Activated CD4-positive, CD25-positive, alpha-beta regulatory T cell (primary cell): Measurements from ENCODE around the gene BACE2.
A peak's percentile ranks its signal among the peaks of the same experiment; 100 is the strongest.

ENCODE experiments used
- DNase-seq, 4 experiments: peaks; one replicate each; lab custom pipeline; 2025; lab: John Stamatoyannopoulos, UW

The BACE2 gene

DNA sequence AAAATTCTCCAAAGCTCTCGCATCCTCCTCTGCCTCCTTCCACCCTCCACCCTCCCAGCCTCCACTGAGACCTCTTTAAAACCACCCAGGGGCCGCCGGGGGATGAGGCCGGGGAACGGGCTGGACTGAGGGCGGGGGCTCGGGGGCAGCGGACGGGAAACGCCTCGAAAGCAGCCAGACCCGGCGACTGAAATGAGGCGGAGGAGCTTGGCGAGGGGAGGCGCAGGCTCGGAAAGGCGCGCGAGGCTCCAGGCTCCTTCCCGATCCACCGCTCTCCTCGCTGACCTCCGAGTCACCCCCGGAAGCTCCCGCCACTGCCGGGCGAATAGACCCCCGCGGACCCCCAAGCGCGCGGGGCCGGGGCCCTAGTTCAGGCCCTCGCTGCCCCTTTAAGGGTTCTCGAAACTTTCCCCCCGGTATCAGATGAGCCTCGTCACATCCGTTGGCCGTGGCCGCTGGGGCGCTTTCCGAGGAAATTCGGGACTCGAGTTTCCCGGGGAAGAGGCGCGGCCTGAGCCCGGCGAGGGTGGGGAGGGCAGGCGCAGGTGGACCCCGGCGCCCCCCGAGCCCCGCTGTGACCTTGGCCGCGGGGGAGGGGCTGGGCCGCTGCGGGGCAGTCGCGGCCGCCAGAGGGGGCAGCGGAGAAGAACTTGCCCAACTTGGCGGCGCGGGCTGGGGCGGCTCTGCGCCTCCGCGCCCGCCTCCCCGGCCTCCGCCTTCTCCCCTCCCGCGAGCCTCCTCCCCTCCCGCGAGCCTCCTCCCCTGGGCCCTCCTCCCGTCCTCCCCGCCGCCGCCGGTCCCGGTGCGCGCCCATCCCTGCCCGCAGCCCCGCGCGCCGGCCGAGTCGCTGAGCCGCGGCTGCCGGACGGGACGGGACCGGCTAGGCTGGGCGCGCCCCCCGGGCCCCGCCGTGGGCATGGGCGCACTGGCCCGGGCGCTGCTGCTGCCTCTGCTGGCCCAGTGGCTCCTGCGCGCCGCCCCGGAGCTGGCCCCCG lies at the start of gene BACE2:
Gene BACE2, plus strand, starts transcription at position 813 of the 995 bp plus-strand sequence. Its CDS starts 104 bp downstream, at position 917.
- DNase-seq: no peak

DNA sequence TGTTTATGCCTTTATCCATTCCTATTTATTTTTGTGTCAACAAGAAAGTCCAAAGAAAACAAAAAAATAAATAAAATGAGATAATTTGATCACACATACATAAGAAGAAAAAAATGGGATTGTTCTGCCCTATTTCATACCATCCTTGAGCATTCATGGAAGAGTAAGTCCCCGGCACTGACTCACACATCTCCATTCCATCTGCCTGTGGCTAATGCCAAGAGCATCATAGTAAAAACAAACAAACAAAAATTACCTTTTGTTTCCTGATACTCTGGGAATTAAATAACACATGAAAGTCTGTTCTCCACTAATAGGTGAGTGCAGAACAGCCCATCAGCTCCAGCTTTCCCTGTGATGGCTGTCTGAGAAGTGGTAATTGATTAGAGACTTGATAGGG lies 48.1 kb upstream of the BACE2 start:
- no peak for DNase-seq

DNA sequence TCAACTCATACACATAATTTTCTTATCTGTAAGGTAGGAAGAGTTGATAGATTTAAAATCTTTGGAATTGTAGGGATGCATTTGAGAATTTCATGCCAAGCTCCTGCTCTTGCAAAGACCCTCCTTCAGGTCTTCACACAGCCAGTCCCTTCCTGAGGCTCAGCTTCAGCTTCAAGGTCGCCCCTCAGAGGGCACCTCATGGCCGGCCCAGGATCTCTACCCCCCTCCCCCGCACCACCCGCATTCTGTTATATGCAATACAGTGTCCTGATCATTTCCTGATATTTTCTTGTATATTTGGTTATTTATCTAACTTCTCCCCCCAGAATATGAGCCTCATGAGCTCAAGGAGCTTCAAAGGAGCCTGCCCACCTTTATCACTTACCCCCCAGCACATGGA lies 47.0 kb upstream of the BACE2 start:
- no peak for DNase-seq

DNA sequence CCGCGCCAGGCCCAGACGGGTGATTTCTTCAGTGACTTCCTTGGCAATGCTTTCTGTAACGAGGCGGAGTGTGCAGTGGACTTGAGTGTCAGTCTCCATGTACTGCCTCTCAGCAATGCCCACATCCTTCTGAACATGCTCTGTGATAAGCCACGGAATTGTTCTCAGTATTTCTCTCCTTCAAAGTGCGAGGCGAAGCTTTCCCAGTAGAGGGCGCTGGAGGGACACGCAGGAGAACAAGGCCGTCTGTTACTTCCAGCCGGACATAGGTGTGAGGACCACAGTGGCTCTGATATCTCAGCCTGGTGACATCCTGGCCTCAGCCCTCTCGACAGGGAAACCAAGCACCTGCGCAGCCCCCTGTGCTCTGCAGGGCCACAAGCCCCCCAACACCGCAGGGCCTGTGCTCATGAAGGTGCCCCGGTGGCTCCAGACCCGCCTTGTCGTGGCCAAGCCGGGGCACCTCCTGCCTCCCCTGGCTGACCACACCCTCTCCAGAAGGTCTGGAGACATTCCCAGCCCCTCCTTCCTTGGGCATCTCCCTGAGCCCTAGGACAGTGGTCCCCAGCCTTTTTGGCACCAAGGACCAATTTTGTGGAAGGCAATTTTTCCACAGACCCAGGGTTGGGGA lies 46.1 kb upstream of the BACE2 start:
- peak in 2 of 4 experiments; percentile 10 to 11 for DNase-seq

DNA sequence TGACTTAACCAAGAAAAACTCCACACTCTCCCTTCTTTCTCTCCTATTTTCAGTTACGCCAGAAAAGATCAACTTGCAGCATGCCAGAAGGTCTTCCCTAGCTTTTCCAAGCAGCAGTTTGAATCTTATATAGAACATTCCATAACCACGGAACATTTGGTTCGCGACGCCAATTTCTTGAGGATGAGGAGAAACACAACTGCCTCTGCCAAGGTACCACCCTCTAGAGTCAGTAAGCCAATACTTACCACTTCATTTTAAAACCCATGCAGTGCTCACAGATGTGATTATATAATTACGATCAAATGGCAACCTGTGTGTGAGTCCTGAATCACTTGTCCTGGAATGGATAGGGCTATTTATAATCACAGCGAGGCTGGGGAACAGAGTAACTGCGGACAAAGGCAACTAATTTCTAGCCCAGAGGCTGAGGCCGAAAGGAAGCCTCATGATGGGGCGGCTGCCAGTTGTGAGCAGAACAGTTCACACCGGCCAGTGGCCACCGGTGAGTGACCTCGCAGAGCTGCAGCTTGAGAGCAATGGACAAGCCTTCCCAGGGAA lies 43.2 kb upstream of the BACE2 start:
- DNase-seq: no peak

DNA sequence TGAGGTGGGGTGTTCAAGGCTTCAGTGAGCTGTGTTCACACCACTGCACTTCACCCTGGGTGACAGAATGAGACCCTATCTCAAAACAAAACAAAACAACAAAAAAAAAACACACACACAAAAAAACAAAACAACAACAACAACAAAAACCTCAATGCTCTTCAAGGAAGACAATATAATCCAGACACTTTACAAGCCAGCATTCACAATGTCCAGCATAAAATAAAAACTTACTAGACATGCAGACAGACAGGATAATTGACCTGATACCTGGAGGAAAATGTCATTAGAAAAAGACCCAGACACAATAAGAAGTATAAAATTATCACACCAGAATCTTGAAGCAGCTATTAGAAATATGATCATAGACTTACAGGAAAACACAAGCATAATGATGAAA lies 39.0 kb upstream of the BACE2 start:
- DNase-seq: no peak

DNA sequence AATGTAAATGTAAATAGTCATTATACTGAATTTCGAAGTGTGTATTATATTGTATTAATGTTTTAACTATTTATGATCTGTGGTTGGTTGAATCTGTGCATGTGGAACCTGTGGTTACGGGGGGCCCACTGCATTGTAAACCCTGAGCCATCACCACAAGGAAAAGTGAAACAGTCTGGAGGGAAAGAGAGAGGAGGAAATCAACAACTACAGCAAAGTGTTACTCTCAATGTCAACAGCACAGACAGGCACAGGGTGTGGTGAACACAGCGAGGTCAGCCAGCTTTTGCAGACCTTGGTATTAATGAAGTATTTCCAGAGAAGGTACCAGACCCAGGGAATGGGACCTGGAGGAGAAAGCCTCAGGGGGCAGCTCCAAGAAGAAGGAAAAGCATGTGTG lies 37.1 kb upstream of the BACE2 start:
- no peak for DNase-seq

DNA sequence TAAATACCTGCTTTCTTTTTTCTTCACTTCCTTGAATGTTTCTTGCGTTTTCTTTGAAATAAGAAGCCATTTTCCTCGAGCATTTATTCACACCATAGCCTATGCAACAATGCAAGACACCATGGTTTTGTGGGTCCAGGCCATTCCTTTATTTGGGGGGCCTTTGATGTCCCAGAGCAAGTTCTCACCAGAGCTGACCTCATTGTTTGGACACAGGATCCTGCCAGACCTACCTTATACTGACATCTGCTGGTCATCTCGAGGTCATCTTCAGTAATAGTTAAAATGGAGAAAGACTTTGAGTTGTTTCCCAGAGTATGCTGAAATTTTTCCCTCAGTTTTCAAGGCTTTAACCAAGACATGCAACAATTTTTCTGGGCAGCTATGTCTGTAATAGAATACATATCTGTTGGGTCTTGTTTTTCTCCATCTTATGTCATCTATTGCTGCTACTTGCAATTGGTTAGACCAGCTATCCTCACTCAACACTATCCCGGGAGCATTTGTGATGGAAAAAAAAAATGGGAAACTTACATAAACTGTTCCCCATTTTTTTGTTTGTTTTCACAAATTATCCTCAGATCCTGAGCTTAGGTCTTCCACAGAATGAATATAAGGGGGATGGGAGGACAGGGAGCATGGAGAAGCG lies 34.0 kb upstream of the BACE2 start:
- no peak for DNase-seq

DNA sequence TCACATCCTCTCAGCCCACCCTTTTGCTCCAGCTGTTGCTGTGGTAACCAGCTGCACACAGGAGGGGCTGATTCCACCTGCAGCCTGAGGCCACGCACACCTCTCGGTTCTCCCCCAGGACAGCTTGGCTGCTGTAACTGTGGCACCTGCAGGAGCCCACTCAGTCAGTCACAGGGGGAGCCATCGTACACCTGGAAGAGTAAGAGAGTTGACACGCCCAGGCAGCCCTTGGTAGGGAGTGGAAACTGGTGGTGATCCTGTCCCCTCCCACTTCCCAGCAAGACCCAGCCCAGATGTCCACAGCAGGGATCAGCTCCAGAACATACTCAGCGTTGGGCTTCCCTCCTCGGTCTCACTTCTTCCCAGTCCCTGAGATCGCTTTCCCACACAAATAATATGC lies 32.2 kb upstream of the BACE2 start:
- DNase-seq: no peak

DNA sequence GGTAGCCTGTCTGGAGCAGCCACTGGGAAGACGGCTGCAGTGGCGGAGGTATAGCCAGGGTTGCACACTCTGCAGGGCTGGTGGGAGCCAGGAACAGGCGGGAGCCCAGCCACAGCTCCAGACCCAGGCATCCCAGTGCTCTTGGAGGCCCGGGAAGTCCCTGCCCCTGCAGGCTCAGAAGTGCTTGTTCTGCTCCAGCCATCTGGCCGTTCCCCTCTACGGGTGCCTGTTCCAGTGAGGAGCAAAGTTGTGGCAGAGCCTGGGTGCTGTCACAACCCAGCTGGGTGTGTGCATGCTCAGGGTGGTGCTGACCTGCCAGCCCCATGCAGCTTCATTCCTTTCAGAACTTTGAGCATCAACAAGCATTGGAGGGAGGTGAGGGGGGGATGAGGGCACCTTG lies 31.7 kb upstream of the BACE2 start:
- no peak for DNase-seq

DNA sequence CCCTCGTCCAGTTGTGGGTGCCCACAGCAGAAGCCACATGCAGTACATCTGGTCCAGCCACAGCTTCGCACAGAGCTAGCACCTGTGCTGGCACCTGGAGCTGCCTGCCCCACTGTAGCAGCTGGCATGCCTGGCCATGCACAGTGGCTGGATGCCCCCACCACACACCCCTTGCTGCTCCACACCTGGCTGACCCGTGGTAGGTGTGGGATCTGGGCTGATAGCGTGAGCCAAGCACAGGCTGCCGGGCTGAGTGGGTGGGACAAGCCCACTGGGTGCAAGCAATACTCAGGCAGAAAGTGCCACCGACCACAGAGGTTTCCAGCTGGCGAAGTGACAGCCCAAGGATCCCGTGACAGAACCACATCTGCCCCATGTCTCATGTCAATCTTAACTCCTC lies 30.6 kb upstream of the BACE2 start:
- DNase-seq: no peak

DNA sequence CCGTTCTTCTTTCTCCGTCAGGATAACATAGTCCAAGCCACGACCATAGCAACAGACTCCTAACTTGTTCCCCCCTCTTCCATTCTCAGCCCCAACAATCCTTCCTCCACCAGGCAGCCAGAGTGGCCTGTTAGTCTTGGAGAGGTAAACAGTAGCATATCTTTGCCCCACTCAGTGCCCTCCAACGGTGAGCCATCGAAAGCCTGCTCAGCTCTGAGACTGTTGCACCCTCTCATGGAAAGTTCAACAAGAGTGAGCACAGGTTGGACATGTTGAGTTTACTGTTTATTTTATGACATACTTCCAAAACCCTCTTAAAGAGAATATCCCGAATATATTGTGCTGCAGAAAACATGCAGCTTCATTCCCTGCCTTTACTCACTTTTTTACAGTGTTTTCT lies 30.1 kb upstream of the BACE2 start:
- no peak for DNase-seq

DNA sequence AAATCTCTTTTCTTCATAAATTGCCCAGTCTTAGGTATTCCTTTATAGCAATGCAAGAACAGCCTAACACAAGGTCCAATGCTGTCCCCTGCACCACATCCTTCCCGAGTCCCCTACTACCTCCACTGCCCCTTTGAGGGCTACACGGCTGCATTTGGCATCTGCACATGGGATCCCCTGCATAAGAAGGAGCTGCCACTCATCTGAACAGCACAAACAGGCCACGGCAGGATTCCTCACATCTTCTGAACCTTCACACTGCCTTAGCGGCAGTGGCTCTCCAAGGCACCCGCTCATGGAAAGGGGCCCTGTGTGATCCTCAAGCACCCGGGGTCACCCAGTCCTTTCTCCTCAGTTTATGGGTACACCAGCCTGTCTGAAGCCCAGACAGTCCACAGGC lies 29.2 kb upstream of the BACE2 start:
- DNase-seq: no peak

DNA sequence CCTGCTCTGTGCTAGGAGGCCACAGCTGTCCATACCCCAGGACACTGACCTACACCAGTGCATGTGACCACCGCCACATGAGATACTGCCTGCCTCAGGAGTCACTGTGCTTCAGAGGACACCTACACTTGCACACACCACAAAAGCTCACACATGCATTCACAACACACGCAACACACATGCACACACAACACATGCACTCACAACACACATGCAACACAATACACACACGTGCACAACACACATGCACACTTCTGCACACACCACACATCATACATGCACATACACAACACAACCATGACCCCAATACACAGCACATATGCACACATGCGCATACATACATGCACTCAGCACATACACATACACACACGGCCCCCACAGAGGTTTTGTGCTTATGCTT lies 28.7 kb upstream of the BACE2 start:
- DNase-seq: no peak

DNA sequence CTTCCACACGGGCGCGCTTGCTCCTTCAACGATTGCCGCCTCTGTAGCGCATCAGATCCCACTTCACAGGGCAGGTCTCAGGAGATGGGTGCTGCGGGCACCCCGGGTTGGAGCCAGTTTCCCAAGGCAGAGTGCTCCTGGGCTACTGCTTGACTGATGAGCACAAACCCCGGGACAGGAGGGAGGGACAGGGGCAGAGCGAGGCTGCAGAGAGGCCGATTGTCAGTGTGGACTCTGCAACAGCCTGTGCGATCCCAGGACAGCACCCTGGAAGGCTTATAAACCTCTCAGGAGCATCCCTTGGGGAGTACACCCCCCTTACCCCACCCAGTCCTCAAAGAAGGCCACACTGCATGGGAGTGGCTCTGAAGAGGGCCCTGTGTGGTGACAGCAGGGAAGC lies 28.0 kb upstream of the BACE2 start:
- DNase-seq: no peak

DNA sequence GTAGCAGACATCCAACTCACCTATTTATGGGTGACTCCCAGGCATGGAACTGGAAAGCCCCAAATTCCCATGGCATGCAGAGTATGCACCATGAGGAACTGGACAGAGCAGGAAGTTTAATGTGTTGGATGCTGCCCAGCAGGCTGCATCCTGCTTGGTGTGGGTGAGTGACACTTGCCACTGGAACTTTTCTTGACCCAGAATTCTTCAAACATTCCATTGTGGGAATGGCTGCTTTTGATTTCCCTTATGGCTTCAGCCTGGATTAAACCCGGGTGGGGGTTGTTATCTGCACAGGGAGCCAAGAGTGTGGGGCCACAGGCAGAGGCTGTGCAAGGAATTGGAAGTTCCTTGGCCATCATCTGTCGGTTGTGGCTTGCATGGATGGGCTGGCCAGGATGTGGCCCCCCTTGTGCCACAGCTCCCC lies 26.9 kb upstream of the BACE2 start:
- no peak for DNase-seq

DNA sequence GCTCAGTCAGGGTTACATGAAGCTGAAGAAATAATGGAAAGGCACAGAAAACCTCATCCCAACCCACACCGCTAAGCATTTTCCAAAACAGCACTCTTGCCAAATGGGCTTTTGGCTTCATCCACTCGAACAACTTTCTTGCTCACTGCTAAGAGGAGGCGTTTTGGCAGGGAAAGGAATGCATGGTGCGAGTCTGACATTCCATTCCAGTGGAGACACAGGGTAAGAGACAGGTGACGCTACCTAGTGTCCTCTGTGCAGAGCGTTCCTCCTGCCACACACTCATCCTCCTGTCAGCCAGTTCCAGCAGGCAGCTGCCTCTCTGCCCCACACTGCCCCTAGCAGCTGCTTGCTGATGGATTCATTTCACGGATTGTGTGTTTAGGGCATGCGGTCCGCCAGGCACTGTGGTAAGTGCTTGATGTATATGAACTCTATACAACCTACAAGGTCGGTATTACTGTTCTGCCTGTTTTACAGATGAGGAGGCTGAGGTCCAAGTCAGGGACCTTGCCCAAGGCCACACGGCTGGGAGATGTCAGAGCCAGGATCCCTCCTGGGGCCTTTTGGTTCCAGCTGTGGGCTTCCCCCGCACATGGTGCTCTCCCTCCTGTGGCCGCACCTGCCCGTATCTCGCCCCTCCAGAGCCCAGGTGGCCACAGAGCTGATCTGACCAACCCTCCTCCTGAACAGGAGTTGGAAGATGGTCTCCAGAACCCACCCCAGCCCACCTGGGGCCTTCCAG lies 25.7 kb upstream of the BACE2 start:
- no peak for DNase-seq

DNA sequence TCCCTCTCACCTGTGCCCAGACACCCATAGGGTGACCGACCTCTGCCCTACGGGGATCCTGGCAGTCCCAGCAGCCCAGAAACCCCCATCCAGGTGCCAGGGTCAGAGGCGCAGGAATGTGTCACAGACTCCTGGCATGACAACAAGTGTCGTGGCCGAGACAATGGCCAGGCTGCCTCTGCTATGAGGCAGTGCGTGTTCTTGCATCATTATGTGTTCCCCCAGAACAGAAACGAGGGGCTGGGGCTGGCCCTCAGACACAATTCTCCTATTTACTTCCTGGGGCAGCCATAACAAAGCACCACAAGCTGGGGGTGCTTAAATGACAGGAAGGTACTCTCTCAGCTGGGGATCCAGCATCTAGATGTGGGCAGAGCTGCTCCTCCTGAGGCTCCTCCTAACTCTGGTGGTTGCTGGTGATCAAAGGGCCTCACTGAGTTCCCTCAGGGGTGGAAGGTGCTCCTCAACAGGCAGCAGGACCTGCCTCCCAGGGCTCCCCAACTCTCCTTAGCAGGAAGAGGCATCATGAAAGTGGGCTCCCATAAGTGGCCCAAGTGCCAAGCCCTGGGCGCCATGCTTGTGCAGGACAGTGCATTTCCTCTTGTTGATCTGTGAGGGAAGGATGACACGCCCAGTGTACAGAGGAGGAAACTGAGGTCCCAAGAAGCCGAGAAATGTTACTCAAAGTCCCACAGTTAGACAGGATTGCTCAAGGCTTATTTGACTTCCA lies 24.2 kb upstream of the BACE2 start:
- no peak for DNase-seq

DNA sequence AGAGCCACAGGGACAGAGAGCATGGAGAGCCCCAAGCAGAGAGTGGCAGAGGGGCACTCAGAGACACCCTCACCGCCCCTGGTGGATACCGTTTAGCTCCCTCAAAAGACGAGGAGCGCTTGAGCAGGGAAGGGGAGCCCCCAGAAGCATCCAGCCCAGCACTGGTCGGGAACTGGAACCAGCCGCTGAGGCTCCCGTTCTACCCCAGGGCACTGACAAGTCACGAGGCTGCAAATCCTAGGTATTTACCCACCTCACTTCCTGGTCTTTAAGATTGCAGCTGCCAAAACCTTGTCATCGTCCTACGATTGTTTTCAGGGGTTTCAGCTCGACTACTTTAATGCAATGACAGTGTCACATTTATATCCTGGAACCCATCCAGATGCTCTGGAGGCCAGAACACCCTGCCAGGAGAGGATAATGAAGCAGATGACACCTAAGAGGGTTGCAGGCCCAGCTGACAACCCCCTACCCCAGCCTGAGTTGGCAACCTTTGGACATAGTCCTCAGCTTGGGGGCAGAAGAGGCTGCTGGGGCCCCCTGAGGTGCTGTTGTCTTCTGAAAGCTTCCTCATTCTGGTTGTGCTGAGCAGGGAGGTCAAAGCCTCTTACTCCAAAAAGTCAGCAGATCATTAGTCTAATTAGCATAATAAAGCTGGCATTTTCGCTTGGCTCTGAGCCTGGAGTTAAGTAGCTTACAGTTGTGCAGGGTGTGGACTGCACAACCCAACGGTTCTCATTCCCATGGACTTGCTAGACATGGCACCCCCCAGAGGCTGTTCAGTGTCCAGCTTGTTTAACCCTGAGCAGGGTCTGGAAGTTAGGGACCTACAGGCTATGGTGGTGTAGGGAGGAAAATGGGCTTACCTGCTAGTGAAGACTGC lies 20.6 kb upstream of the BACE2 start:
- DNase-seq: no peak

DNA sequence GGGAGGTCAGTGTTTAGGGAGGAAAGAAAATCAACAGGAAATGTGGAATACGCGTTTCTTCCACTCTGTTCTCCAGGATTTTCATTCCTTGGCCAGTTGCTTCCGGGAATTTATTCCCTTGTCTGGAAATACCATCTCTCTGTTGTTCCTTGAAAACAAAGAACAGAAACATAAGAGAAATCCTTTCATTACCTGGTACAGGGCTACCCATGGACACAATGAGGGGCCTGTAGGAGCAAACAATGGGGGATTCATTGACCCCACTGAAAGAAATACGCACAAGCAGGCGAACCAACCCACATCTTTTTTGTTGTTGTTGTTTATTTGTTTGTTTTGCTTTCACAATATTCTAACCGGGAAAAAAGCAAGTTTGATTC lies 20.0 kb upstream of the BACE2 start:
- no peak for DNase-seq
